K562 (cell line): ENCODE data around the gene HLTF. TPM values are rescaled to one million over a fixed set of nuclear protein-coding genes. Genes with fewer than 3 reads are reported as not detected.

ENCODE experiments used
- ATF3 ChIP-seq, 2 experiments: fragments of 450-650 bp in 1 of 2; sonication (generic) in 1 of 2; formaldehyde crosslinking in 1 of 2; IDR thresholded peaks in 1 of 2; conservative IDR thresholded peaks in 1 of 2; 2 replicates each; pipeline versions ENCODE4 v1.6.1 to v1.8.1; 2016 to 2023; ENCODE audit warnings: mild to moderate bottlenecking in 2 of 2, moderate library complexity in 2 of 2, inconsistent platforms in 1 of 2, missing genetic modification reagents in 1 of 2
- CREB1 ChIP-seq, 2 experiments: sonication (generic) in 1 of 2; formaldehyde crosslinking in 1 of 2; IDR thresholded peaks; 2 replicates each; pipeline versions ENCODE4 v1.6.1 to v1.8.0; 2012 to 2022; ENCODE audit warnings: inconsistent platforms in 1 of 2, mild to moderate bottlenecking in 1 of 2, missing genetic modification reagents in 1 of 2, moderate library complexity in 1 of 2
- E2F3 ChIP-seq: fragments of 250-450 bp; sonication (Bioruptor Pico); IDR thresholded peaks from 2 replicates; pipeline ENCODE4 v1.4.0; 2020; ENCODE audit warnings: mild to moderate bottlenecking
- EP400 ChIP-seq: fragments of 450-650 bp; IDR thresholded peaks from 2 replicates; pipeline ENCODE4 v1.6.1; 2017; ENCODE audit warnings: antibody characterized with exemption, mild to moderate bottlenecking, moderate library complexity
- FOXP4 ChIP-seq: sonication (generic); formaldehyde crosslinking; IDR thresholded peaks from 2 replicates; pipeline ENCODE4 v1.8.0; 2022; ENCODE audit warnings: mild to moderate bottlenecking, missing genetic modification reagents, borderline replicate concordance
- JUN ChIP-seq, 2 experiments: sonication (generic) in 1 of 2; formaldehyde crosslinking in 1 of 2; IDR thresholded peaks; 2 replicates each; pipeline versions ENCODE4 v1.6.1 to v1.8.0; 2012 to 2022; ENCODE audit warnings: borderline replicate concordance in 2 of 2, mild to moderate bottlenecking in 2 of 2, improper control_type of control experiment in 1 of 2, low read depth in 1 of 2, low read length in 1 of 2, missing genetic modification reagents in 1 of 2
- KLF13 ChIP-seq: fragments of 450-650 bp; IDR thresholded peaks from 2 replicates; pipeline ENCODE4 v1.6.1; 2016; ENCODE audit warnings: missing genetic modification characterization, low read depth, mild to moderate bottlenecking, missing compliant biosample characterization, moderate library complexity, borderline replicate concordance
- MECOM ChIP-seq: fragments of 250-450 bp; sonication (Bioruptor Pico); IDR thresholded peaks from 2 replicates; pipeline ENCODE4 v1.8.0; 2022; ENCODE audit warnings: inconsistent platforms
- MTA1 ChIP-seq: fragments of 450-650 bp; IDR thresholded peaks from 2 replicates; pipeline ENCODE4 v1.6.1; 2017; ENCODE audit warnings: borderline replicate concordance
- NR2F6 ChIP-seq: fragments of 450-650 bp; formaldehyde crosslinking; IDR thresholded peaks from 2 replicates; pipeline ENCODE4 v1.4.0; 2020; ENCODE audit warnings: mild to moderate bottlenecking
- RB1 ChIP-seq: fragments of 450-650 bp; IDR thresholded peaks from 2 replicates; pipeline ENCODE4 v1.6.1; 2017; ENCODE audit warnings: low read depth, mild to moderate bottlenecking
- SMAD4 ChIP-seq: fragments of 250-450 bp; sonication (Bioruptor Pico); conservative IDR thresholded peaks from 2 replicates; pipeline ENCODE4 v1.8.0; 2021; ENCODE audit warnings: inconsistent platforms, mild to moderate bottlenecking, moderate library complexity
- SMARCA4 ChIP-seq: fragments of 450-650 bp; IDR thresholded peaks from 2 replicates; pipeline ENCODE4 v1.6.1; 2016
- TEAD4 ChIP-seq, 2 experiments: sonication (generic) in 1 of 2; formaldehyde crosslinking in 1 of 2; IDR thresholded peaks; 2 replicates each; pipeline versions ENCODE4 v1.6.1 to v1.8.0; 2012 to 2022; ENCODE audit warnings: borderline replicate concordance in 1 of 2, inconsistent platforms in 1 of 2, low read length in 1 of 2, mild to moderate bottlenecking in 1 of 2, missing genetic modification reagents in 1 of 2
- U2AF2 ChIP-seq: fragments of 200-400 bp; formaldehyde crosslinking; optimal IDR thresholded peaks from 2 replicates; pipeline ENCODE3; 2017; ENCODE audit warnings: low read depth, mild to moderate bottlenecking, low read length
- ZNF395 ChIP-seq: fragments of 200-800 bp; sonication (Bioruptor generic); IDR thresholded peaks from 2 replicates; pipeline ENCODE4 v1.6.1; 2017; ENCODE audit warnings: missing genetic modification characterization, missing compliant biosample characterization
- ZNF589 ChIP-seq: fragments of 200-800 bp; sonication (Bioruptor generic); IDR thresholded peaks from 2 replicates; pipeline ENCODE4 v1.6.1; 2016; ENCODE audit warnings: low read depth, missing genetic modification characterization, missing compliant biosample characterization
- ZNF740 ChIP-seq, 3 experiments: fragments of 200-800 bp in 1 of 3; sonication (Bioruptor generic) in 1 of 3; sonication (generic) in 1 of 3; formaldehyde crosslinking in 1 of 3; IDR thresholded peaks; 2 replicates each; pipeline versions ENCODE4 v1.6.1 to v1.8.0; 2016 to 2022; ENCODE audit warnings: mild to moderate bottlenecking in 2 of 3, missing compliant biosample characterization in 2 of 3, missing genetic modification characterization in 2 of 3, missing genetic modification reagents in 1 of 3
- ZNF766 ChIP-seq: fragments of 200-800 bp; sonication (Bioruptor generic); conservative IDR thresholded peaks from 2 replicates; pipeline ENCODE4 v1.6.1; 2016; ENCODE audit warnings: missing genetic modification characterization, missing compliant biosample characterization
- polyA plus RNA-seq, 8 experiments: library from polyadenylated mRNA; depleted of rRNA in 4 of 8; stranded (reverse) in 5 of 8; unstranded in 3 of 8; fragments of >200 nt; fragmentation: Nextera tagmentation in 2 of 8; fragmentation: Illumina TruSeq in 1 of 8; extraction: Ambion mirVana in 2 of 8; extraction: Trizol in 1 of 8; gene quantifications; 2 replicates each; pipeline versions ENCODE4 v1.2.1 to v1.2.3, GENCODE V29; 2011 to 2014; ENCODE audit warnings: inconsistent platforms in 1 of 8, missing spikeins in 1 of 8
- total RNA-seq, 7 experiments: library from RNA; depleted of rRNA in 6 of 7; stranded (reverse); fragments of >200 nt in 6 of 7; fragmentation: Illumina TruSeq in 2 of 7; extraction: Trizol in 2 of 7; gene quantifications; 2 replicates each; pipeline versions ENCODE4 v1.2.1 to v1.2.3, GENCODE V29; 2011 to 2021; ENCODE audit warnings: low replicate concordance in 1 of 7

HLTF gene
- total and polyA plus RNA-seq, 9 of the 15 experiments (the other 6 are each of a cell fraction or from before 2014, with no cell fraction given) = 35.1 to 82.4 (median 50.4) TPM

GRCh38 chr3:149086232-149086988 lies at the start of gene HLTF (continued):
- peak; percentile 69; the same call in 1 of the 2 replicates for TF ChIP-seq ZNF395 (CRISPR knock-in tag)
- peak; percentile 87 for TF ChIP-seq ZNF589 (CRISPR knock-in tag)
- no peak for TF ChIP-seq ATF3 (IDR thresholded peaks at IDR 0.05)
- peak; percentile 78 for TF ChIP-seq ATF3 (CRISPR knock-in tag; conservative IDR thresholded peaks at IDR 0.05)
- peak; percentile 98 for TF ChIP-seq E2F3 (CRISPR knock-in tag)
- TF ChIP-seq NR2F6 (CRISPR knock-in tag) = no peak
- TF ChIP-seq ZNF740 (CRISPR knock-in tag; IDR thresholded peaks at IDR 0.05) = peak; percentile 38; the same call in 1 of the 2 replicates
- no peak for TF ChIP-seq ZNF740 (tag; IDR thresholded peaks at IDR 0.05)
- TF ChIP-seq U2AF2 = no peak
- TF ChIP-seq ZNF766 (CRISPR knock-in tag) = peak; percentile 71; the same call in 1 of the 2 replicates
- 0 out of 2 replicates have a peak, but pooled peaks have one; percentile 15 for TF ChIP-seq MTA1
- TF ChIP-seq RB1 = peak; percentile 99
- no peak for TF ChIP-seq SMARCA4
- peak; percentile 67; the same call in 1 of the 2 replicates for TF ChIP-seq JUN (IDR thresholded peaks at IDR 0.05; ENCODE audit: borderline replicate concordance, low read depth, low read length)
- TF ChIP-seq JUN (CRISPR knock-in tag; IDR thresholded peaks at IDR 0.05; ENCODE audit: borderline replicate concordance) = peak; percentile 67; the same call in 1 of the 2 replicates
- peak; percentile 85 for TF ChIP-seq FOXP4 (CRISPR knock-in tag)
- TF ChIP-seq KLF13 (tag) = peak; percentile 67; the same call in 1 of the 2 replicates
- peak; percentile 75 for TF ChIP-seq MECOM
- TF ChIP-seq CREB1 (IDR thresholded peaks at IDR 0.05) = peak; percentile 77
- peak; percentile 77 for TF ChIP-seq CREB1 (CRISPR knock-in tag; IDR thresholded peaks at IDR 0.05)
- TF ChIP-seq SMAD4 (CRISPR knock-in tag) = peak; percentile 82
- peak; percentile 92 for TF ChIP-seq EP400
- peak; percentile 57; the same call in 1 of the 2 replicates for TF ChIP-seq TEAD4 (IDR thresholded peaks at IDR 0.05; ENCODE audit: low read length)
- TF ChIP-seq TEAD4 (CRISPR knock-in tag; IDR thresholded peaks at IDR 0.05; ENCODE audit: borderline replicate concordance) = no peak
